RPMI8226 (cell line): ENCODE measurements around the gene TMEM213.
A peak's percentile ranks its signal among the peaks of the same experiment; 100 is the strongest.
"Not testable (repeated sequence)": the region's sequence is repeated elsewhere in the genome, so short reads cannot be mapped to it uniquely, and the experiment has no call there.

ENCODE experiments used
- DNase-seq: peaks from one replicate; pipeline ENCODE4 v3.0.0-alpha.2; 2015

Gene TMEM213

GRCh38 chr7:138797715-138798320 lies at the start of gene TMEM213, which contains the start of gene ATP6V0A4:
Gene TMEM213 (plus strand): TSS chr7:138797994. CDS start chr7:138798105, 111 bp downstream.
Gene ATP6V0A4 (minus strand): TSS chr7:138798196. CDS start chr7:138771247, 26,949 bp downstream.
- DNase-seq: no peak

GRCh38 chr7:138748666-138749065 lies 49.1 kb upstream of the TMEM213 start:
- DNase-seq: no peak

- DNase-seq: no peak
Measured at GRCh38 chr7:138749960-138750359, 47.8 kb upstream of the TMEM213 start.

- DNase-seq: no peak
Measured at GRCh38 chr7:138750473-138750872, 47.3 kb upstream of the TMEM213 start.

GRCh38 chr7:138750901-138751464 lies 46.8 kb upstream of the TMEM213 start:
- DNase-seq: no peak

- DNase-seq: peak; percentile 92
Measured at GRCh38 chr7:138752518-138753149, 45.2 kb upstream of the TMEM213 start.

- DNase-seq: no peak
Measured at GRCh38 chr7:138753150-138753518, 44.7 kb upstream of the TMEM213 start.

- peak; percentile 22 for DNase-seq
Measured at GRCh38 chr7:138753610-138754009, 44.2 kb upstream of the TMEM213 start.

GRCh38 chr7:138755331-138755747 lies 42.5 kb upstream of the TMEM213 start:
- DNase-seq: no peak

- no peak for DNase-seq
Measured at GRCh38 chr7:138755842-138756590, 41.8 kb upstream of the TMEM213 start.

- DNase-seq: no peak
Measured at GRCh38 chr7:138756591-138757242, 41.1 kb upstream of the TMEM213 start.

GRCh38 chr7:138768241-138768640 lies 29.6 kb upstream of the TMEM213 start:
- DNase-seq: no peak

GRCh38 chr7:138770904-138771303 lies 26.9 kb upstream of the TMEM213 start:
- no peak for DNase-seq

- no peak for DNase-seq
Measured at GRCh38 chr7:138773176-138773575, 24.6 kb upstream of the TMEM213 start.

- no peak for DNase-seq
Measured at GRCh38 chr7:138773817-138774216, 24.0 kb upstream of the TMEM213 start.

GRCh38 chr7:138776166-138776833 lies 21.5 kb upstream of the TMEM213 start:
- no peak for DNase-seq

GRCh38 chr7:138781004-138781403 lies 16.8 kb upstream of the TMEM213 start:
- DNase-seq: no peak

- no peak for DNase-seq
Measured at GRCh38 chr7:138784692-138785091, 13.1 kb upstream of the TMEM213 start.

- DNase-seq: no peak
Measured at GRCh38 chr7:138785587-138786437, 12.0 kb upstream of the TMEM213 start.

GRCh38 chr7:138796038-138796615 lies 1.7 kb upstream of the TMEM213 start:
- no peak for DNase-seq

GRCh38 chr7:138797046-138797445 lies 748 bp upstream of the TMEM213 start:
- not testable (repeated sequence) for DNase-seq
